Gastrocnemius medialis (tissue), 4 donors: ENCODE data around the gene SLC47A2.

Experiments
- POLR2A ChIP-seq, 2 donors: fragments of 450-650 bp; IDR thresholded peaks; one replicate each; pipeline ENCODE4 v1.6.1; 2017; ENCODE audit warnings: antibody characterized with exemption in 2 of 2, mild to moderate bottlenecking in 2 of 2, moderate library complexity in 2 of 2
- TF ChIP-seq, protein P1 (sequence below), 5 experiments: fragments of 450-650 bp in 3 of 5; fragments of 200-600 bp in 2 of 5; sonication (generic) in 2 of 5; IDR thresholded peaks in 4 of 5; conservative IDR thresholded peaks in 1 of 5; 1 replicate in 4 of 5; 2 replicates in 1 of 5; pipeline ENCODE4 v1.5.1; 2016 to 2019; ENCODE audit warnings: antibody characterized with exemption in 5 of 5, mild to moderate bottlenecking in 3 of 5, moderate library complexity in 3 of 5

DNA sequence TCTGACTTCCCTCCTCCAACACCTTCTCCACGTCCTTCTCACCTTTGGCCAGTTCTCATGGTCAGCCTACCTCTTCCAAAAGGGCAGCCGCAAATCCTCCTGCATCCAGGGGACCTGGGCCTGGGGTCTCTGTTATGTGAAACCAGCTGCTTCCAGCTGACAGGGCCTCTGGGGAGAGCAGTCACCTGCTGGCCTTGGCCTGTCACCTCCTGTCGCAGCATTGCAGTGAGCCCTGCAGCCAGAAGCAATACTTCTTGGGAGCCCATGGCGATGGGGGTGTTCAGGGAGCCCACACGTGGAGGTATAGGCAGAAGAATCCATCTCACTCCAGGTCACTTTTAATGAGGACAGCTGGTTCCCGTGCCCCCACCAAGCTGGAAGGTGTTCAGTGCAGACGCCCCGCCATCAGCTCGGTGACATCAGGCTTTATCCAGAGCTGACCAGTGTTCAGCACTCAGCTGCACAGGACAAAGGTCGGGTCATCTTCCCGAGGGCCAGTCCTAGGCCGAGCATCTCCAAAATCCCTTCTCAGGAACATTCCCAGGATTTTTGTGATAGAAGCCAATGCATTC is 1.7 kb upstream of the SLC47A2 start:
- TF ChIP-seq, protein P1, sequence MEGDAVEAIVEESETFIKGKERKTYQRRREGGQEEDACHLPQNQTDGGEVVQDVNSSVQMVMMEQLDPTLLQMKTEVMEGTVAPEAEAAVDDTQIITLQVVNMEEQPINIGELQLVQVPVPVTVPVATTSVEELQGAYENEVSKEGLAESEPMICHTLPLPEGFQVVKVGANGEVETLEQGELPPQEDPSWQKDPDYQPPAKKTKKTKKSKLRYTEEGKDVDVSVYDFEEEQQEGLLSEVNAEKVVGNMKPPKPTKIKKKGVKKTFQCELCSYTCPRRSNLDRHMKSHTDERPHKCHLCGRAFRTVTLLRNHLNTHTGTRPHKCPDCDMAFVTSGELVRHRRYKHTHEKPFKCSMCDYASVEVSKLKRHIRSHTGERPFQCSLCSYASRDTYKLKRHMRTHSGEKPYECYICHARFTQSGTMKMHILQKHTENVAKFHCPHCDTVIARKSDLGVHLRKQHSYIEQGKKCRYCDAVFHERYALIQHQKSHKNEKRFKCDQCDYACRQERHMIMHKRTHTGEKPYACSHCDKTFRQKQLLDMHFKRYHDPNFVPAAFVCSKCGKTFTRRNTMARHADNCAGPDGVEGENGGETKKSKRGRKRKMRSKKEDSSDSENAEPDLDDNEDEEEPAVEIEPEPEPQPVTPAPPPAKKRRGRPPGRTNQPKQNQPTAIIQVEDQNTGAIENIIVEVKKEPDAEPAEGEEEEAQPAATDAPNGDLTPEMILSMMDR (IDR thresholded peaks at IDR 0.05 in 4 of 5, conservative IDR thresholded peaks at IDR 0.05 in 1 of 5), result no peak
- TF ChIP-seq POLR2A (IDR thresholded peaks at IDR 0.05), result no peak
